HG02623 (cell line): ENCODE measurements around the gene RPS15.

Experiments
- ATAC-seq: cut with Tn5 transposase; IDR thresholded peaks from one replicate; pipeline ENCODE4 v1.9.1; 2021; ENCODE audit warnings: moderate library complexity; ENCODE audit not compliant: unreplicated experiment

The RPS15 gene

DNA sequence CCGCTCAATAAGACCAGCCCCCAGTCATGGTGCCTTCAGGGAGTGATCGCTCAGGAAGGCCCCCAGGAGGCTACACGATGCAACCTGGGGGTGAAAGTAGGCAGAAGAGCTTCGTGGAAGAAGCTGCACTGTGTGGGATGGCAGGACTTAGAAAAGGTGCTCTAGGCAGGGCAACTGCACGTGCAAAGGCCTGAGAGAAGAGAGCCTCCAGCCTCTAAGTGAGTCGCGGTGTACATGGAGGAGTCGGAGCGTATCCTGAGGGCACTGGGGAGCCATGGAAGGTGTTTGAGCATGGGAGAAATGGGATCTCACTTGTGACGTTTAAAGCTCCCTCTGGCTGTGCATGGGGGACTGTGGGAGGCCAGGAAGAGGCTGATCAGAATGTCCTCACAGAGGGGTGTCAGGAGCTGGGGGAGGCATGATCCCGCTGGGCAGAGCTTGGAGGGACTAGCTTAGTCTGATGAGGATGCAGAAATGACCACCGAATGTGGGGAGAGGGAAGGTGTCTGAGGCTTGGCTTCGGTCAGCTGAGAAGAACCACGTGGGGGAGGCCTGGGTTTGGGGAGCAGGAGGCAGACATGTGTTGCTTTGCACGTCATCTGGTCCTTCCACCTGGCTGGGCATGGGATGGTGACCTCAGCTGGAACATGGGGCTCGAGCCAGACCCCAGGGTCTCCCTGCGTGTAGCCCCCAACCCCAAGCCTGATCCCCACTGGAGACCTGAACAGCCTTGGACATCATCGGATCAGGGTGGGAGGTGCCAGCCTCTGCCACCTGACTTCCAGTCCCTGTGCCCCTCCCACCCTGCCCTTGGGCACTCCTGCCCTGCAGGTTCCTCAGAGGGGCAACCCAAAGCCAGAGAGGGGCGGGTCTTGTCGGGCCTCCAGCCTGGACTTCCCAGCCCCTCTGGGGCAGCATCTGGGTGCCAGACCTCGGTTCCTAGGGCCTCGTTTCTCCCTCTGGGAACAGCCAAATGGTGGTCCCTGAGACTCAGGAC is 12.8 kb downstream of the RPS15 start:
- ATAC-seq: no peak

DNA sequence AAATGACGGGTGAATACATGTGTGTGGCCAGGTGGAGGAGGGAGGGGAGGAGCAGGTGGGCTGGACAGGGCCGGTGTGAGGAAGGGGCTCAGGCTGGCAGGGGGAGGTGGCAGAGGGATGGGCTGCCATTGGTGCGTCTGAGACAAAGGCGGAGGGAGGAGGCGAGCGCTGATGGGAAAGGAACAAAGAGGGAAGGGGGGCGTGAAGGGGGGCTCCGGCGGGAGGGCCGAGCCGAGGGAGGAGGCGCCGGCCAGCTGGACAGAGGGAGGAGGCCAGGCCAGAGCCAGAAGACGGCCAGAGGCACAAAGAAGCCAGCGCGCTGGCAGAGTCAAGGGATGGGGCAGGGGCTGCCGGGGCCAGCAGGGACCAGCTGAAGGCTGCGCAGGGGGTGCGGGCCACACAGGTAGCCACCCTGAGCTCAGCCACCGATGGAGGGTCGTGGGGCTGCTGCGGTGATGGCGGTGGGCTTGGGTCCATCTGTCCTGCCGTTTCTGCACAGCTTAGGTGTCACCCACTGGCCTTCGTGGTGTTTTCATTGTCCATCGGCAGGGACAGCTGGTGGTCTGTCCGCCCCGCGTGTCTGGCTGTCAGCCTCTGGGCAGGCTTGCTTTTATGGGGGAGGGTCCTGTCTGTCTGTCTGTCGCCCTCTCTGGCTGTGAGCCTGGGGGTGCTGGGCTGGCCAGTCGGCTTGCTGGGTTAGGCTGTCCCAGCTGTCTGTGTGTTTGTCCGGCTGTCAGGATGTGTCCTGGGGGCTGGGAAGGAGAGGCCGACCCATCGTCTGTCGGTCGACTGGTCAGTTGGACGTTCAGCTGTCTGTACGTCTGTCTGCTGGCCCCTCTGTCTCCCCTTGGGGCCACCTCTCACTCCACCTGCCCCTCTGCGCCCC is 14.0 kb downstream of the RPS15 start:
- ATAC-seq: no peak

DNA sequence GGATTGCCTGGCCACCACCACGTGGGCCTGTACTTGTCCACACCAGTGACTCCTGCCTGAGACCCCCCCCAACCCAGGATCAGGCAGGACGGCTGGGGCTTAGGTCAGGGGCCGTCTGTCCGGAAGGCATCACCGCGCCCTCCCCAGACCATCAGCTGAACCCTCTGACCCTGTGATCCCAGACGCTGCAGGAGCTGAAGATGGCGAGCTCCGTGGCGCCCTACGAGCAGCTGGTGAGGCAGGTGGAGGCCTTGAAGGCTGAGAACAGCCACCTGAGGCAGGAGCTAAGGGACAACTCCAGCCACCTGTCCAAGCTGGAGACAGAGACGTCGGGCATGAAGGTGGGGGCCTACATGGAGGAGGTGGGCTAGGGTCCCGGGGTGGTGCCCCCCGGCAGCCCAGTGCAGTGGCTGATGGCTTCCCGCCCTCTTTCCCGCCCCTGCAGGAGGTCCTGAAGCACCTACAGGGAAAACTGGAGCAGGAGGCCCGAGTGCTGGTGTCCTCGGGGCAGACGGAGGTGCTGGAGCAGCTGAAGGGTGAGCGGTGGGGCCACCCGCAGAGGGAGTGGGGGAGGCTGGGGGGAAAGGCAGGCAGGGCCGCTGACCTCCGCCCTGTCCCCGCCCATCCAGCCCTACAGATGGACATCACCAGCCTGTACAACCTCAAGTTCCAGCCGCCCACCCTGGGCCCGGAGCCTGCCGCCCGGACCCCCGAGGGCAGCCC is 14.8 kb downstream of the RPS15 start:
- no peak for ATAC-seq

DNA sequence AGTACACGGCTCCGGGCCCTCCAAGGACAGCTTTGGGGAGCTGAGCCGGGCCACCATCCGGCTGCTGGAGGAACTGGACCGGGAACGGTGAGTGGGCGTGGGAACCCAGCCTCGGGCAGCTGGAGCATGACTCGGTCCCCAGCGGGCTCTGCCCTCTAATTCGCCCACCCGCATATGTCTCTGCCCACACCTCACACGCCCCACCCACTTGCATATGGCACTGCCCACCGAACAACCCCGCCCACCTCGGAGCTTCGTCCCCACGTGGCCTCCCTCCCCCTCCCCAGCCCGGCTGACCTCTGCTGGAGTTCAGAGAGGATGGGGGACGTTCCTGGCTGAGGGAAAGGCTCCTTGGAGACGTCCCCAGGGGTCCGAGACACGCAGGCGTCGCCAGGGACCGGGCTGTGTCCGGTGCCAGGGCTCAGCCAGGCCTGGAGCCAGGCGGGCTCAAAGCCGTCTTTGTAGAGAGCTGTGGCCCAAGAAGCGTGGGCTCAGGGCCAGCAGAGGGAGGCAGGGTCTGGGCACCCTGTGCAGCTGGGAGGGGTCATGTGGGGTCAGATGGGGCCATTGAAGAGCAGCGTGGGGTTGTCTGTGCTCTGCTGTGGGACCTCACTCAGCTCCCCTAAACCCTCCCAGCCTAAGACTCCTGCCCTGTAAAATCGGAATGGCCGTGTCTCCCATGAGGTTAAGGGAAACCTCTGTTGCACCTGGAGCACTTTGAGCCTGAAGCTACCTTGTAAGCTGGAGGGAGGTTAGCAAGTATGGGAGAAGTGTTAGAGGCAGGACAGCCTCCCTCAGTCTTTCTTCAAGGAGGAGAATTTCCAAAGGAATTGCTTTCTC is 15.5 kb downstream of the RPS15 start:
- no peak for ATAC-seq

DNA sequence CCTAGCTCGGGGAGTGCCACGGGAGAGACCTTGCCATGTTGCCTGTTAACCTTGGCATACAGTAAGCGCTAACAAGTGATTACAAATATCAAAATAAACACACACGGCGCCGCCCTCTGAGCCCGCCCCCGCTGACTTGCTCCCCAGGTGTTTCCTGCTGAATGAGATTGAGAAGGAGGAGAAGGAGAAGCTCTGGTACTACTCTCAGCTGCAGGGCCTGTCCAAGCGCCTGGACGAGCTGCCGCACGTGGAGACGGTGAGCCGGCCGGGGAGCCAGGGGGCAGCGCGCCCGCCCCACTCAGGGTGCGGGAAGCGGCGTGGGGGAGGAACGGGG is 16.8 kb downstream of the RPS15 start:
- ATAC-seq: no peak

DNA sequence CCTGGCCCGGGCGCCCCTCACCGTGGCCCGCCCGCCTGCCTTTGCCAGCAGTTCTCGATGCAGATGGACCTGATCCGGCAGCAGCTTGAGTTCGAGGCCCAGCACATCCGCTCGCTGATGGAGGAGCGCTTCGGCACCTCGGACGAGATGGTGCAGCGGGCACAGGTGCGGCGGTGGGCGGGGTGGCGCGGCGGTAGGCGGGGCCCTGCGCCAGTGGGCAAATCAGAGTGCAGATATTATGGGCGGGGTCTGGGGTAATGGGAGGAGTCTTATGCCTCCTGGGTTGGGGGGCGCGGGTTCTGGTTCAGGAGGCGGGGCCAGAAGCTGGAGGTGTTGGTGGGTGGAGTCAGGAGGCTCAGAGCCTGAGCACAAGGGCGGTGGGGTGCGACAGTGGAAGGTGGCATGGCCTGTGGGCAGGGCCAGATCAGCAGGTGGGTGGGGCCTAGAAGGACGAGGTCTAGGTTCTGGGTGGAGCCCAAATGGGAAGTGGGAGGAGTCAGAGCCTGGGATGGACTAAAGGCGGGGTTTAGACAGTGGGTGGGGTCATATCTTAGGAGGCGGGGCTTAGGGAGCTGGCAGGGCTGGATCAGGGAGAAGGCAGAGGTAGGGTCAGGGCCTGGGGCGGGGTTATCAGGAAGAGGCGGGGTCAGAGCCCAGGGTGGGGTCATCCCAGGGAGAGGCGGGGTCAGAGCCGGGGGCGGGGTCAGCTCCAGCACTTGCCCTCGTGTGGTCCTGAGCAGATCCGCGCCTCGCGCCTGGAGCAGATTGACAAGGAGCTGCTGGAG is 17.3 kb downstream of the RPS15 start:
- ATAC-seq: no peak

DNA sequence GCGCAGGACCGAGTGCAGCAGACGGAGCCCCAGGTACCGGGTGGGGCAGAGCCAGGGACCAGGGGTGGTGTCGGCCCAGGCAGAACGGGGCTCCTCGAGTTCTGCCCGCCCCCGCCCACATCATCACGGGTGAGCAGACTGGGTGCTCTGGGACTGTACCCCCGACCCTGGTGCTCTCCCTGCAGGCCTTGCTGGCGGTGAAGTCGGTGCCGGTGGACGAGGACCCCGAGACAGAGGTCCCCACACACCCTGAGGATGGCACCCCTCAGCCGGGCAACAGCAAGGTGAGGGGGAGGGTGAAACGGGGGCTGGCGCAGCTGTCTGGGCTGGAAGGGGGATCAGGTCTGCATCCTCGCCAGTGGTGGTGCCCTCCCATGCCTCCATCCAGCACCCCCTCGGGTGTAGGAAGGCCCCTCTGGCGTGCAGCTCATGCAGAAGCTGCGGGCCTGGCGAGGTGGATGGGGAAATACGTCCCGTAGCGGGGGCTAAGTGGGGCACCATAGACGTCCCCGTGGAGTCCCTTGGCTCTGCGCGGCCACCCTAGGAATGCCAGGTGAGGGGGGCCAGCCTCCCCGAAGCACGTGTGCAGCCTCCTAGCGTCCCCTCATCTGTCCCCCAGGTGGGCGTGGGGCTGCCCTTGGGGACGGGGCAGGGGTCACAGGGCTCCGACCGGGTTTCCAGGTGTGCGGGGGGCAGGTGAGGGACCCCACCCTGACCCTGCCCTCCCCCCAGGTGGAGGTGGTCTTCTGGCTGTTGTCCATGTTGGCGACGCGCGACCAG is 18.1 kb downstream of the RPS15 start:
- no peak for ATAC-seq

DNA sequence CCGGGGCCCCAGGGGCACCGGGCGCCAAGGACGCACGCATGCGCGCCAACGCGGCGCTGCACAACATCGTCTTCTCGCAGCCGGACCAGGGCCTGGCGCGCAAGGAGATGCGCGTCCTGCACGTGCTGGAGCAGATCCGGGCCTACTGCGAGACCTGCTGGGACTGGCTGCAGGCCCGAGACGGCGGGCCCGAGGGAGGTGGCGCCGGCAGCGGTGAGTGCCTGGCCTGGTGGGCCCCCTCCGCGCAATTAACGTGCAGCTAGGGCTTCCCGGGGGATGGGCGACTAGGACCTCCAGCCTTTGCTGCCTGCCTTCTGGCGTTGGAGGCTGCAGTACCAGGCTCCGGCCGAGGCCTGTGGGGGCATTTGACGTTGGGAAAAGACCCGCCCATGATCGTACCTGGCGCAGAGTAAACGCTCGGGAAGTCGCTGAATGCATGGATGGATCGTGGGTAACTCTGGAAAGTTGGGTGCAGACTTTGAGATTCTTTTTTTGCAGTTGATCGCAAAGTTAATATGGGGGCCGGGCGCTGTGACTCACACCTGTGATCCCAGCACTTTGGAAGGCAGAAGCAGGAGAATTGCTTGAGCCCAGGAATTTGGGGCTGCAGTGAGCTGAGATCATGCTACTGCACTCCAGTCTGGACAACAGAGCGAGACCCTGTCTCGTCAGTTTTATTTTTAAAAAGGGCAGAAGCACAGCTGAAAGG is 19.0 kb downstream of the RPS15 start:
- ATAC-seq: no peak

DNA sequence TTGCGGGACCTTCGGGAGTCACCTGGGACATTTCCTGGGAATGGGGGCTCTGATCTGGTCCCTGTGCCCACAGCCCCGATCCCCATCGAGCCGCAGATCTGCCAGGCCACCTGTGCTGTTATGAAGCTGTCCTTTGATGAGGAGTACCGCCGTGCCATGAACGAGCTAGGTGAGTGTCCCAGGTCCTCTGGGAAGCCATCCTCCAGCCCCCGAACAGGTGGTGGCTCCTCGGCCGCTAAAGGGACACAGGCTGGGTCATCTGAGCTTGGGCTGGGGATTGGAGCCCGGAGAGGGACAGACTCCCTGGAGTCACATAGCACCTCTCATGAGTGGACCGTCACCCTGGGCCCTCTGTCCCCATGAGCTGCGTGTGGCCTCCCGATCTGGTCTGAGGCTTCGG is 19.7 kb downstream of the RPS15 start:
- ATAC-seq: no peak

DNA sequence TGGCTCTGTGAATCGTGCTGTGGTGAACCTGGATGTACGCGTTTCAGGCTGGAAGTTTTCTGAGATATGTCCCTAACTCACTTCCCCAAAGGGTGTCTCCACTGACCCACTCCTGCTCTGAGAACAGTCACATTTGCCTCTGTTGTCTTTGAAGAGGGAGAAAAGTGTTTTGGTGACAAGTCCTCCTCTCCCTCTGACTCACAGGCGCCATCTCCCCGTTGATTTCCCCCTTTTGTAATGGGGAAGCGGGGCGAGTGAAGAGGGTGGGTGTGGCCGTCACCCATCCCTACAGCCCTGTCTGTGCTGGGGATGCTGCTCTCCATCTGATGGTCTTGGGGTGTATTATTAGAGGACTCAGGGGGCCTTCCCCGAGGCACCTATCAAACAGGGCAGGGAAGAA is 21.3 kb downstream of the RPS15 start:
- ATAC-seq: no peak

DNA sequence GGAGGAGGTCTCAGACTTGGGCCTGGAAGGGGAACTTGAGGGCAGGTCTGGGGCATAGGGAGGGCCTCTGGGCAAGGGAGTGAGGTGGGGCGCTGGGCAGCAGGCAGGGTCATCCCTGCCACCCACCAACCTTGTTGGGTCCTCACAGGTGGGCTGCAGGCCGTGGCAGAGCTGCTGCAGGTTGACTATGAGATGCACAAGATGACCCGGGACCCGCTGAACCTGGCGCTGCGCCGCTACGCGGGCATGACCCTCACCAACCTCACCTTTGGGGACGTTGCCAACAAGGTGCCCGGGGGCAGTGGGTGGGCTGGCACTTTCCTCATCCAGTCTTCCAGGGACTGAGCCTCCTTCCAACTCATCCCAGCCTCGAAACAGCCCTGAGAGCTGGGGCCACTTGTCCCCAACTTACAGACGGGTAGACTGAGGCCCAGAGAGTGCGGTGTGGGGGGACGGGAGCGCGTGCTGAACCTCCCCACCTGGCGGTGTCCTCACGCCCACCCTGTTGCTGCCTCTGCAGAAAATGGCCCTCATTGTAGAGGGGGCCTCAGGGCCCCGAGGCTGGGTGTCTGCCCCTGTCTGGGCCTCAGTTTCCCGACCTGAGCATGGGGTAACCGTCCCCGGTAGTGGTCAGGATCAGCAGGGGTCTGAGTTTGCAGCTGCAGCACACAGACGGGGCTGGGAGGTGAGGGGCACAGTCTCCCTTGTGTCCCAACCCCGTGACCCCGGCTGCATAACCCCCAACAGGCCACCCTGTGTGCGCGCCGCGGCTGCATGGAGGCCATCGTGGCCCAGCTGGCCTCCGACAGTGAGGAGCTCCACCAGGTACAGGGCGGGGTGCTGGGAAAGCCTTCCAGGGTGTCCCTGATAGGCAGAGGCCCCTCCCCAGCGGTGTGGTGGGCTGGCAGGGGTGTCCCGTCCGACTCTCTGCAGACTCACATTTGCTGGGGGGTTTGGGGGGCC is 22.1 kb downstream of the RPS15 start:
- no peak for ATAC-seq

DNA sequence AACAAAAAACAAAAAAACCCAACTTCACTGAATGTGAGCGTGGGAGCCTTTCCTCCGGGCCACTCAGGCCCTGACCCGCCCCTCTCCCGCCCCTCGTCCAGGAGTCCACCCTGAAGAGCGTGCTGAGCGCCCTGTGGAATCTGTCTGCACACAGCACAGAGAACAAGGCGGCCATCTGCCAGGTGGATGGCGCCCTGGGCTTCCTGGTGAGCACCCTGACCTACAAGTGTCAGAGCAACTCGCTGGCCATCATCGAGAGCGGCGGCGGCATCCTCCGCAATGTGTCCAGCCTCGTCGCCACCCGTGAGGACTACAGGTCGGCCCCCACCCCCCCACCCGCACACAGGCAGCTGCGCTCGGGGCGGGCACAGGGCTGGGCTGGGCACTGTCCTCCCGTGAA is 23.7 kb downstream of the RPS15 start:
- ATAC-seq: no peak

DNA sequence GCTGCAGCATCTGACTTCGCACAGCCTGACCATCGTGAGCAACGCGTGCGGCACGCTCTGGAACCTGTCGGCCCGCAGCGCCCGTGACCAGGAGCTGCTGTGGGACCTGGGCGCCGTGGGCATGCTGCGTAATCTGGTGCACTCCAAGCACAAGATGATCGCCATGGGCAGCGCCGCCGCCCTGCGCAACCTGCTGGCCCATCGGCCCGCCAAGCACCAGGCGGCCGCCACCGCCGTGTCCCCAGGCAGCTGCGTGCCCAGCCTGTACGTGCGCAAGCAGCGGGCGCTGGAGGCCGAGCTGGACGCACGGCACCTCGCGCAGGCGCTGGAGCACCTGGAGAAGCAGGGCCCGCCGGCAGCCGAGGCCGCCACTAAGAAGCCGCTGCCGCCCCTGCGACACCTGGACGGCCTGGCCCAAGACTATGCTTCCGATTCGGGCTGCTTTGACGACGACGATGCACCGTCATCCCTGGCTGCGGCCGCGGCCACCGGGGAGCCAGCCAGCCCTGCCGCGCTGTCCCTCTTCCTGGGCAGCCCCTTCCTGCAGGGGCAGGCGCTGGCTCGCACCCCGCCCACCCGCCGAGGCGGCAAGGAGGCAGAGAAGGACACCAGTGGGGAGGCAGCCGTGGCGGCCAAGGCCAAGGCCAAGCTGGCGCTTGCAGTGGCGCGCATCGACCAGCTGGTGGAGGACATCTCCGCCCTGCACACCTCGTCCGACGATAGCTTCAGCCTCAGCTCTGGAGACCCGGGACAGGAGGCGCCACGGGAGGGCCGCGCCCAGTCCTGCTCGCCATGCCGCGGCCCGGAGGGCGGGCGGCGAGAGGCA is 27.2 kb downstream of the RPS15 start:
- no peak for ATAC-seq

DNA sequence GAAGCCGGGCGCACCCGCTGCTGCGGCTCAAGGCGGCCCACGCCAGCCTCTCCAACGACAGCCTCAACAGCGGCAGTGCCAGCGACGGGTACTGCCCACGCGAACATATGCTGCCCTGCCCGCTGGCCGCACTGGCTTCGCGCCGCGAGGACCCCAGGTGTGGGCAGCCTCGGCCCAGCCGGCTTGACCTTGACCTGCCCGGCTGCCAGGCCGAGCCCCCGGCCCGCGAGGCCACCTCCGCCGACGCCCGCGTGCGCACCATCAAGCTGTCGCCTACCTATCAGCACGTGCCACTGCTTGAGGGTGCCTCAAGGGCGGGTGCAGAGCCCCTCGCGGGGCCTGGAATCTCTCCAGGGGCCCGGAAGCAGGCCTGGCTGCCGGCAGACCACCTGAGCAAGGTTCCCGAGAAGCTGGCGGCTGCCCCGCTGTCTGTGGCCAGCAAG is 27.8 kb downstream of the RPS15 start:
- no peak for ATAC-seq

DNA sequence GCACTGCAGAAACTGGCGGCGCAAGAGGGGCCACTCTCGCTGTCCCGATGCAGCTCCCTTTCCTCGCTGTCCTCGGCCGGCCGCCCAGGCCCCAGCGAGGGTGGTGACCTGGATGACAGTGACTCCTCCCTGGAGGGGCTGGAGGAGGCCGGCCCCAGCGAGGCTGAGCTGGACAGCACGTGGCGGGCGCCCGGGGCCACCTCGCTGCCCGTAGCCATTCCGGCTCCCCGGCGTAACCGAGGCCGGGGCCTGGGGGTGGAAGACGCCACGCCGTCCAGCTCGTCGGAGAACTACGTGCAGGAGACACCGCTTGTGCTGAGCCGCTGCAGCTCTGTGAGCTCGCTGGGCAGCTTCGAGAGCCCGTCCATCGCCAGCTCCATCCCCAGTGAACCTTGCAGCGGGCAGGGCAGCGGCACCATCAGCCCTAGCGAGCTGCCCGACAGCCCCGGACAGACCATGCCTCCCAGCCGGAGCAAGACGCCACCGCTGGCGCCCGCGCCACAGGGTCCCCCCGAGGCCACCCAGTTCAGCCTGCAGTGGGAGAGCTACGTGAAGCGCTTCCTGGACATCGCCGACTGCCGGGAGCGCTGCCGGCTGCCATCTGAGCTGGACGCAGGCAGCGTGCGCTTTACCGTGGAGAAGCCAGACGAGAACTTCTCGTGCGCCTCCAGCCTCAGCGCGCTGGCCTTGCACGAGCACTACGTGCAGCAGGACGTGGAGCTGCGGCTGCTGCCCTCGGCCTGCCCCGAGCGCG is 28.4 kb downstream of the RPS15 start:
- no peak for ATAC-seq

DNA sequence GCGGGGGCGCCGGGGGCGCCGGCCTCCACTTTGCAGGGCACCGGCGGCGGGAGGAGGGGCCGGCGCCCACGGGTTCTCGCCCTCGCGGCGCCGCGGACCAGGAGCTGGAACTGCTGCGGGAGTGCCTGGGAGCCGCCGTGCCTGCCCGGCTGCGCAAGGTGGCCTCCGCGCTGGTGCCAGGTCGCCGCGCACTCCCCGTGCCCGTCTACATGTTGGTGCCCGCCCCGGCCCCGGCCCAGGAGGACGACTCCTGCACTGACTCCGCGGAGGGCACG is 29.0 kb downstream of the RPS15 start:
- no peak for ATAC-seq
